Hepatocyte (in vitro differentiated cells): ENCODE measurements around the gene CLASRP.

Experiments used
- CTCF ChIP-seq: fragments of 200-600 bp; sonication (generic); IDR thresholded peaks from 2 replicates; pipeline ENCODE4 v1.5.1; 2016; ENCODE audit warnings: antibody characterized with exemption, mild to moderate bottlenecking; ENCODE audit not compliant: poor library complexity
- EZH2 ChIP-seq: fragments of 200-600 bp; sonication (generic); IDR thresholded peaks from 2 replicates; pipeline ENCODE4 v1.6.1; 2016; ENCODE audit warnings: antibody characterized with exemption, mild to moderate bottlenecking, borderline replicate concordance
- EZH2phosphoT487 ChIP-seq: fragments of 200-600 bp; sonication (generic); IDR thresholded peaks from one replicate; pipeline ENCODE4 v1.6.1; 2018; ENCODE audit warnings: antibody characterized with exemption, mild to moderate bottlenecking, low read depth, moderate library complexity; ENCODE audit not compliant: unreplicated experiment, severe bottlenecking

- TF ChIP-seq EZH2 = no peak
- no peak for TF ChIP-seq EZH2phosphoT487
- no peak for TF ChIP-seq CTCF
These were observed 13.2 kb downstream of the CLASRP start for GRCh38 chr19:45051929-45052579.
